Endothelial cell of umbilical vein (primary cell): Measurements from ENCODE around the gene DCHS2. TPM values are rescaled to one million over a fixed set of nuclear protein-coding genes. Genes with fewer than 3 reads are reported as not detected.

ENCODE experiments used
- BruUV-seq: library from RNA; stranded (reverse); fragments of 400-500 nt; replicated peaks from 2 replicates; lab custom pipeline; 2021; lab: Mats Ljungman, UMichigan
- CTCF ChIA-PET: fragments of 300-600, 350-600 bp; sonication (Branson Sonifier 250); formaldehyde crosslinking; loops from one replicate; lab custom pipeline; 2021; ENCODE audit warnings: antibody characterized with exemption, inconsistent platforms; lab: Charles Lee
- POLR2A ChIA-PET: fragments of 300-600, 350-600 bp; sonication (Branson Sonifier 250); formaldehyde crosslinking; loops from one replicate; lab custom pipeline; 2021; ENCODE audit warnings: antibody characterized with exemption, inconsistent platforms; lab: Charles Lee
- DNase-seq: peaks from one replicate; pipeline ENCODE4 v3.0.0-alpha.2; 2011; ENCODE audit warnings: low read depth, low spot score
- FAIRE-seq: peaks from 2 replicates; lab custom pipeline; 2011; peaks lifted over from hg19 to GRCh38; lab: Jason Lieb, UNC
- H2AFZ ChIP-seq: 2 replicates; pipeline ENCODE4 v1.6.0; 2012; ENCODE audit warnings: low read depth, low read length, control low read depth, inconsistent platforms
- H3K27ac ChIP-seq: 2 replicates; pipeline ENCODE4 v1.5.1; 2011; ENCODE audit warnings: low read depth, mild to moderate bottlenecking, control low read depth, low read length, moderate library complexity; ENCODE audit not compliant: insufficient read depth
- H3K27me3 ChIP-seq, 2 experiments: 2 replicates each; pipeline versions ENCODE4 v1.6.0 to v1.6.1; 2011; ENCODE audit warnings: low read length in 2 of 2, mixed read lengths in 1 of 2; ENCODE audit not compliant: control insufficient read depth in 2 of 2, insufficient read depth in 2 of 2
- H3K36me3 ChIP-seq, 2 experiments: 2 replicates in 1 of 2; 3 replicates in 1 of 2; pipeline ENCODE4 v1.5.1; 2011; ENCODE audit warnings: low read length in 2 of 2, mild to moderate bottlenecking in 1 of 2, moderate library complexity in 1 of 2; ENCODE audit not compliant: control insufficient read depth in 2 of 2, insufficient read depth in 2 of 2; ENCODE audit errors: extremely low read depth in 1 of 2
- H3K4me1 ChIP-seq: 3 replicates; pipeline ENCODE4 v1.5.1; 2011; ENCODE audit warnings: mild to moderate bottlenecking, low read length; ENCODE audit not compliant: control insufficient read depth, insufficient read depth; ENCODE audit errors: extremely low read depth
- H3K4me2 ChIP-seq: 2 replicates; pipeline ENCODE4 v1.6.1; 2011; ENCODE audit warnings: low read length, control low read depth, mixed read lengths; ENCODE audit not compliant: insufficient read depth
- H3K4me3 ChIP-seq, 3 experiments: fragments of 200-600 bp in 1 of 3; sonication (generic), shearing (Covaris generic) in 1 of 3; replicated peaks in 1 of 3; 2 replicates each; pipeline ENCODE4 v1.5.1; 2011 to 2016; ENCODE audit warnings: control low read depth in 3 of 3, low read length in 3 of 3, mild to moderate bottlenecking in 2 of 3, inconsistent platforms in 1 of 3, low read depth in 1 of 3, moderate library complexity in 1 of 3; ENCODE audit not compliant: insufficient read depth in 1 of 3
- H3K79me2 ChIP-seq: 2 replicates; pipeline ENCODE4 v1.6.0; 2012; ENCODE audit warnings: low read length, inconsistent platforms; ENCODE audit not compliant: control insufficient read depth, insufficient read depth
- H3K9ac ChIP-seq: replicated peaks from 2 replicates; pipeline ENCODE3; 2011; ENCODE audit warnings: low read length, control low read depth; ENCODE audit not compliant: insufficient read depth; ENCODE audit errors: extremely low read depth
- H3K9me1 ChIP-seq: replicated peaks from 3 replicates; pipeline ENCODE4 v1.6.0; 2011; ENCODE audit warnings: mild to moderate bottlenecking, low read length; ENCODE audit not compliant: control insufficient read depth, insufficient read depth; ENCODE audit errors: extremely low read depth
- H3K9me3 ChIP-seq: replicated peaks from 2 replicates; pipeline ENCODE4 v1.5.1; 2012; ENCODE audit warnings: low read length, inconsistent platforms; ENCODE audit not compliant: control insufficient read depth, insufficient read depth
- H4K20me1 ChIP-seq: replicated peaks from 2 replicates; pipeline ENCODE3; 2011; ENCODE audit warnings: mild to moderate bottlenecking, low read length; ENCODE audit not compliant: control insufficient read depth, insufficient read depth; ENCODE audit errors: extremely low read depth
- CTCF ChIP-seq, 2 donors: IDR thresholded peaks; 1 replicate in 1 of 2; 2 replicates in 1 of 2; pipeline ENCODE4 v1.5.1; 2011; ENCODE audit warnings: low read length in 2 of 2, mild to moderate bottlenecking in 2 of 2, moderate library complexity in 2 of 2, control low read depth in 1 of 2, inconsistent platforms in 1 of 2, low read depth in 1 of 2; ENCODE audit not compliant: insufficient read depth in 1 of 2; ENCODE audit errors: extremely low read depth in 1 of 2
- EZH2 ChIP-seq: IDR thresholded peaks from 2 replicates; pipeline ENCODE4 v1.6.1; 2012; ENCODE audit warnings: borderline replicate concordance, low read depth, mild to moderate bottlenecking, moderate library complexity, low read length, inconsistent platforms; ENCODE audit not compliant: severe bottlenecking
- FOS ChIP-seq: IDR thresholded peaks from 2 replicates; pipeline ENCODE4 v1.6.1; 2011; ENCODE audit warnings: mild to moderate bottlenecking, low read length, moderate library complexity, borderline replicate concordance; ENCODE audit not compliant: insufficient read depth
- GATA2 ChIP-seq: IDR thresholded peaks from 2 replicates; pipeline ENCODE4 v1.7.0; 2011; ENCODE audit warnings: low read depth, mild to moderate bottlenecking, moderate library complexity, mixed read lengths, low read length; ENCODE audit not compliant: insufficient read length, insufficient read depth
- JUN ChIP-seq: IDR thresholded peaks from 2 replicates; pipeline ENCODE4 v1.6.1; 2011; ENCODE audit warnings: borderline replicate concordance, low read depth; ENCODE audit not compliant: insufficient read length, insufficient read depth
- MAX ChIP-seq: IDR thresholded peaks from 2 replicates; pipeline ENCODE4 v1.6.1; 2011; ENCODE audit not compliant: insufficient read depth, insufficient read length
- MYC ChIP-seq: IDR thresholded peaks from one replicate; pipeline ENCODE4 v1.6.1; 2011; ENCODE audit warnings: mild to moderate bottlenecking, low read depth, low read length
- POLR2A ChIP-seq: IDR thresholded peaks from 2 replicates; pipeline ENCODE4 v1.6.1; 2012; ENCODE audit warnings: low read depth, mild to moderate bottlenecking, control low read depth, low read length
- POLR2AphosphoS5 ChIP-seq: IDR thresholded peaks from 2 replicates; pipeline ENCODE4 v1.6.1; 2012; ENCODE audit warnings: low read depth, mild to moderate bottlenecking, control low read depth, low read length, moderate library complexity; ENCODE audit not compliant: insufficient read depth
- dilution Hi-C: fragments of 300-500 bp; cut with MboI; formaldehyde crosslinking; loops from one replicate; pipeline ENCODE4 v1.15.0; 2019; ENCODE audit warnings: low sequenced_read_pairs; ENCODE audit not compliant: extremely low pct_ligation_motif_present
- intact Hi-C: fragments of 100-400 bp; cut with micrococcal nuclease; formaldehyde crosslinking; loops from one replicate; pipeline ENCODE4 v1.10.0; 2022
- polyA plus RNA-seq, 4 experiments: library from polyadenylated mRNA; depleted of rRNA in 3 of 4; stranded (reverse) in 3 of 4; unstranded in 1 of 4; fragments of >200 nt; gene quantifications; 2 replicates each; pipeline versions ENCODE4 v1.2.1 to v1.2.3, GENCODE V29; 2011 to 2012; ENCODE audit warnings: missing spikeins in 1 of 4
- total RNA-seq: library from RNA; stranded (reverse); gene quantifications from 2 replicates; pipeline ENCODE4 v1.2.3, GENCODE V29; 2021

Gene DCHS2
- total and polyA plus RNA-seq, 2 donors (not counting 3 experiments of a cell fraction or from before 2014, with no cell fraction given), result not detected

- no TSS peak for BruUV-seq
- POLR2A ChIA-PET, result no interaction called here
- no peak for FAIRE-seq
- Histone ChIP-seq H2AFZ (no peak overlapping the region), H4K20me1 (no peaks in the 10 kb centered on the region), H3K27ac (no peak overlapping the region), H3K36me3 (no peaks in the 10 kb centered on the region), H3K9ac (no peak overlapping the region), H3K9me1 (no peaks in the 10 kb centered on the region), H3K4me3 (no peak overlapping the region), H3K27me3 (no peaks in the 10 kb centered on the region), H3K79me2 (no peaks in the 10 kb centered on the region), H3K4me1 (no peaks in the 10 kb centered on the region), H3K4me2 (no peak overlapping the region), H3K9me3 (no peaks in the 10 kb centered on the region)
- intact Hi-C loops, result no loop called here
- CTCF ChIA-PET, result no interaction called here
- no peak for DNase-seq
- TF ChIP-seq CTCF (IDR thresholded peaks at IDR 0.05; ENCODE audit: extremely low read depth in 1 of 2, insufficient read depth in 1 of 2, low read depth in 1 of 2, low read length in 2 of 2) (no peak), FOS (no peak), GATA2 (no peak), MYC (no peak), EZH2 (no peak), POLR2AphosphoS5 (no peak), JUN (no peak), POLR2A (no peak), MAX (no peak)
- dilution Hi-C loops, result no loop called here
These were observed 40.6 kb downstream of the DCHS2 start for GRCh38 chr4:154450966-154451365.
